GM18499 (cell line): ENCODE data around the gene RPS8.
"Not testable (repeated sequence)": the region's sequence is repeated elsewhere in the genome, so short reads cannot be mapped to it uniquely, and the experiment has no call there.

ENCODE experiments used
- ATAC-seq: cut with Tn5 transposase; IDR thresholded peaks from one replicate; pipeline ENCODE4 v1.9.1; 2021; ENCODE audit warnings: moderate number of reproducible peaks; ENCODE audit not compliant: insufficient read depth, unreplicated experiment

Gene RPS8

GRCh38 chr1:44778705-44779576 lies 3.6 kb downstream of the RPS8 start:
- ATAC-seq, result no peak

DNA sequence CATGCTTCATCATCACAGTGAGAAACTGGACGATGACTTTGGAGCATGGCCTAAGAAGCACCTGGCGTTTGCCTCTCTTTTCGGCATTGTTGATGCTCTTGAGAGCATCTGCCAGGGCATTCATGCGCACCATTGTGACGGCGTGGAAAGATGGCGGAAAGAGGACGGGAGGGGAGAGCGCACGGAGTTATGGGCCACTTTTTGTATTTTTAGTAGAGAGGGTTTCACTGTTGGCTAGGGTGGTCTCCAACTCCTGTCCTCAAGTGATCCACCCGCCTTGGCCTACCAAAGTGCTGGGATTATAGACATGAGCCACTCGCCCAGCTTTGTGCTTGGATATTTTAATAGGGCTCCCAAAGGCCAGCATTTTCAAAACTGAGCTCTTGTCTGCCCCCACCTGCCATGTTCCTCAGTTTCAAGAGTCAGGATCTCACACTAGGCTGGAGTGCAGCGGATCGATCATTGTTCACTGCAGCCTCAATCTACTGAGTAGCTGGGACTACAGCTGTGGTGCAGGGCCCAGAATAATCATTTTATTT lies 5.3 kb downstream of the RPS8 start:
- no peak for ATAC-seq

DNA sequence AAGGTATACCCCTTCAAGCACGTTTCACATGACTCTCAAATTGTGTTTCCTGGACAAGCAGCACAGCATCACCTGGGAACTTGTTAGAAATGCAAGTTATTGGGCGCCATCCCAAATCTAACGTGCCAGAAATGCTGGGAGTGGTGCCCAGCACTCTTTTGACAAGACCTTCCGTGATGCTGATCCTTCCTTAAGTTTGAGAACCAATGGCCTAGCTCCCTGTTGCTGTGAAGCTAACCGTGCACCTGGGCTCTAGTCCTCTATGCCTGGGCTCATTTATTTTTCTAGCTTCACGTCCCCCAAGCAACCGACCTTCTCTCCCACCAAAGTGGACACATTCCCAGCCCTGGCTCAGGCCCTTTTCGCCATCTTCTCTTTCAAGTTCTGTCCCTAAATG lies 8.4 kb downstream of the RPS8 start:
- no peak for ATAC-seq

DNA sequence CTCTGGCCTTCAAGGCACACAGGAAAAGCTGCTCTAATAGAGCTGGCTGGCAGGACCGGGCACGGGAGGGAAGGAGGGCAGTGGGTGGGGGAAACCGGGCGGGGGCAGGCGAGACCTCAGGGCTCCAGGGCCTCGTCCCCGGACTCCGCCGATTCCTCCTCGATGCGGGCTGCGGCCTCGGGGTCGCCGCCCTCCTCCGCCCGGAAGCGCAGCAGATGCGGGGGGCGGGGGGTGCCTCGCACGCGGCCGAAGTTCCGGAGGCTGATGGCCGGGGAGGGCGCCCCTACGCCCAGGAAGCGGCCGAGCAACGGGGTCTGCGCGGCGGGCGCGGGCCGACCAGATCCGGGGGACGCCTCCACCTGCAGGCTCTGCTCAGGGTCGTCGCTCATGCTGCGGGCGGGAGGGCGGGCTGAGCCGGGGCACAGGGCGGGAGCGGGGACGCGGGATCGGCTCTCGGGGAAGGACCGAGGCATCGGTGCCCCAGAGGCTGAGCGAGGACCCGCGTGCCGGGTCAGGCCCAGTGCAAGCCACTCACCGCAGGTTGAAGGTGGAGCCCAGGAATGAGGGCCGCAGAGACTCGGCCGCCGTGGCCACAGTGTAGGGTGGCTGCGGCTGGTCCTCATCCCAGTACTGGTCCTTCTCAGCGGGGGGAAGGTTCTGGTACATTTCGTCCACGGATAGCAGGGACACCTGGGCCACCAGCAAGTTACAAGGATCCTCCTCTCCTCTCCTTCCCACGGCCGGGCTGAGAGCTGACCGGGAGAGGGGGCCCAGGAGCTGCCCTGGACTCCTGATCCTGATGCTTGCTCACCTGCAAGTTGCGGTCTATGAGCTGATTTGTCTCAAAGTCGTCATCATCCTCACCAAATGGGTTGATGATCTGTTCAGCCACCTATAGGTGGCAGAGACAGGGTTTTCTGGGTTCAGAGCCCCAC lies 9.0 kb downstream of the RPS8 start:
- no peak for ATAC-seq

DNA sequence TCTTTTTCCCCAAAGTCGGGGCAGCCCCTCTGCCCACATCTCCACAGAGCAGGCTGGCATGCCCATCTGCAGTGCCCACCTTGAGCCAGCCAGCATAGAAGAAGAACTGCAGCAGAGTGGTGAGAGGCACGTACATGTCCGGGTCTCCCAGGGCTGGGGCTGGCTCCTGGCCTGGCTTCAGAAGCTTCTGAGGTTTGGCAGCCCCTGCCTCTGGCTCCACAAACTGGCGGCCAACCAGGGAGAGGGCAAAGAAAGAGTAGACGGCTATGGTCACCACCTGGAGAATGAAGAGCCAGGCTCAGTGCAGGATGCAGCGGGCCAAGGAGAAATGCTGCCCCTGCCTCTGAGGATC lies 9.7 kb downstream of the RPS8 start:
- ATAC-seq, result no peak

DNA sequence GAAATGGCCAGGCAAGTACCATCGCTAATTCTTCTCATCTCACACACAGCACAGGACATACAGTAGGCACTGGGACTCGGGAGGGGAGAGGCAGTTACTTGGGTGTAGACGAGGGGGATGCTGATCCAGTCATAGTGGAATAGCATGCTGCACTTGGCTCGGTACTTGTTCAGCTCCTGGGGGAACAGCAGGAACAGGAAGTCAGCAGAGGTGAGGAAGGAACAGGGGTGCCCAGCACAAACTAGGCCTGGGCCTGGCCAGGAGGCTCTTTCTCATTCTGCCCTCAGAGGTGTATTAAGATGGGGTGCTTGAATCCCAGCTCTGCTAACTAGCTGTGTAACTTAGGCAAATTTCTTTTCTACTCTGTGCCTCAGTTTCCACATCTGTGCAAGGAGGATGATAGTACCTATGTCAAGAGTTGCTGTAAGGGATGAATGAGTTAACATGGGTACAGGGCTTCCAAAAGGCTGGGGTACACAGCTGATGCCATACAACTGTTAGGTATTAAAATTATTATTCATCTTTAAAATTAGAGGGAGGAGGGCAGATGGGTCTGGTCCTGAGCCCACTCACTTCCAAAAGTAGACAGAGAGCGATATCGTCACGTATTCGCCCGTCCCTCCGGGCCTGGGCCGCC lies 10.3 kb downstream of the RPS8 start:
- ATAC-seq, result no peak

- ATAC-seq, result no peak
Observed at GRCh38 chr1:44786138-44786840, 10.9 kb downstream of the RPS8 start.

DNA sequence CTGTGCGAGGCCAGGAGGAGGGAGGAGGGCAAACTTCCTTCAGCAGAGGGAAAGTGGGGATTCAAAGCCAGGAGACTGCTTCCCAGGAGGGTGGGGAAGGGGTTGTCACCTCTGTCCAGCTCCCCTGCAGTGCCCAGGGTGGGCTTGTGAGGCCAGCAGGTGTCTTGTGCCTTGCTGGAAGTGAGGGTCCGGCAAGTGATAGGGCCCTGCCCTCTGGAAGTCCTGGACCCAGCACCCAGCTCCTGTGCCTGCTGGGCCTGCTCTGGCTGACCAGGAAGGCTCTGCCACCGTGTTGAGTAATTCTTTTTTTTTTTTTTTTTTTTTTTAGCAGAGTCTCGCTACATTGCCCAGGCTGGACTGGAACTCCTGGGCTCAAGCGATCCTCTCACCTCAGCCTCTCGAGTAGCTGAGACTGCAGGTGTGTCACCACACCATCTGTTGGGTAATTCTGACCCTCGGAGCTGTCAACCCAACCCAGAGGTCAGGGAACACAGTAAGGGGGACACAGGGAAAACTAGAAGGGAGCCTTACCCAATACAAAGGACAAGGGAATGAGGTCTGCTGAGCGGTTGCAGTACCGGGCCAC lies 11.6 kb downstream of the RPS8 start:
- ATAC-seq, result no peak

DNA sequence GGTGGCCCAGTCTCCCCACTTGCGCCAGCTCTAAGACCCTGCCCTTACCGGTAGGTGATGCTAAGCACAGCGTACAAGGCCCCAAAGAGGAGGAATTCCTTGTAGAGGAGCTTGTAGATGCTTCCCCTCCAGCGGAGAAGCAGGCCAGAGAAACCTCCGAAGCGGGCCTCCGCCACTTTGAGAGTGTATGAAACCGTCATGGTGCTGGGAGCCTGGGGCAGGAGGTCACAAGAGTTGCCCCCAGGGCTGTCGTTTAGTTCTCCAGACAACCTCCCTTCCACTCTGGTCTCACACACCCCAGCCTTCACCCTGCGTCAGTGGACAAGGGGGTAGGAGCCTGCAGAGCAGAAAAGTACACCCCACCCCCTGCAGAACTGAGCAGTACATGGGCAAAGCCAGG lies 12.2 kb downstream of the RPS8 start:
- no peak for ATAC-seq

- no peak for ATAC-seq
Observed at GRCh38 chr1:44788120-44788860, 12.9 kb downstream of the RPS8 start, which contains the start of gene BEST4. TSS of gene BEST4 (minus strand) at chr1:44788170. CDS start at chr1:44787705, 465 bp downstream.

DNA sequence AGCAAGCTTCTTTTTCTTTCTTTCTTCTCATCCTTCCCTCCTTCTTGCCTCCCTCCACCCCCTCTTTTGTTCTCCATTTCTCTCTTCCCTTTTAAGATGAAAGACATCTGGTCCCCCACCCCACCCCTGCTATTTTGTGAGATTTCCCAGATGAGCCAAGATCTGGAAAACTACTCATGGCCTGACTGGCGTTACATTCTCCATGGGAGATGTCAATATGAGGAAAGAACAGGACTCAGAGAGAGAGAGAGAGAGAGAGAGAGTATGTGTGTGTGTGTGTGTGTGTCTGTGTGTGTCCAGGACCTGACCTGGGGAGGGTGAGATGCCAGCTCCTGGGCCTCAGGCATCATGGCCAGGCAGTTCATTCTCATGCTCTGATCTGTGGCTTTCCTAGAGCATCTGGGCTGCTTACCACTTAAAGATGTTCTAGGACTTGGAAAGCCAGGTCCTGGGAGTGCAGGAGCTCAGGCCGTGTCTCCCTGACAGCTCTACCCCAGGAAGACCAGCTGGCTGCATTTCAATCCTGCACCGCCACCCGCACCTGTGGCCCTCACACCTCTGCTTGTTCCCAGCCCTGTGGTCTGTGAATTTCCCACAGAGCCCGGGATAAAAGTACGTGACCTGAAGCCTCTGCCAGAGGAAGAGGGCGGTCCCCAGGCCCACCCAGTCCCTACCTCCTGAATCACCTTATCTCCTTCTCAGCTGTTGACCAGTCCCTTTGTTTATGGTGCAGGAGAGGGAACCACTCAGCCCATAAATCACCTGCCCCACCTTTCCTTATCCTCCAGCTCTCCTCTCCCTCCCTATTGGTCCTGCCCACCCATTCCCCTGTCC lies 15.8 kb downstream of the RPS8 start:
- no peak for ATAC-seq

DNA sequence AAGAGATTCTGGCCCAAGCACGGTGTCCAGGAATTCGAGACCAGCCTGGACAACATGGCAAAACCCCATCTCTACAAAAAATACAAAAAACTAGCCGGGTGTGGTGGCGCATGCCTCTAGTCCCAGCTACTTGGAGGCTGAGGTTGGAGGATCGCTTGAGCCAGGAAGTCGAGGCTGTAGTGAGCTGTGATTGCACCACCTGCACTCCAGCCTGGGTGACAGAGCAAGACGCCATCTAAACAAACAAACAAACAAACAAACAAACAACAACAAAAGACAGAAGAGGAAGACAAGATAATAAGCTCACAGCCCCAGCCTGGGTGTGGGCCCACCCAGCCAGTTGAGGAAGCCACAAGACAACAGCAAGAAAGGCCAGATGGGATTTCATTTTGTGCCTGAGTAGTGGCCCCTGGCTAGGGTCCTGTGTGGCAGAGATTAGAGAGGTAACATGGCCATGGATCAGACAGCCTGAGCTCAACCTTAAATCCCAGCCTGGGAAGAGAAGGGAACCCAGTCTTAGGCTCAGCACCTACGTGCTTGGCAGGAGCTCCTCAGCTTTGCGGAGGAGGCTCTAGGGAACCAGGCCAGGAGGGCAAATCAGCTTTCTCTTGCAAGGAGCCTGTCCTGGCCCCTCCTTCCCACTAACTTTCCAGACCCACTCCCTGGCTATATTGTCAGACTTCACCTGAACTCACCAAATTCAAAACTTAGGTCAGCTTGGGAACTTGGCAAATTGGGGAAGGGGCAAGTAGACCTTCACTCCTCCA lies 17.6 kb downstream of the RPS8 start:
- no peak for ATAC-seq

DNA sequence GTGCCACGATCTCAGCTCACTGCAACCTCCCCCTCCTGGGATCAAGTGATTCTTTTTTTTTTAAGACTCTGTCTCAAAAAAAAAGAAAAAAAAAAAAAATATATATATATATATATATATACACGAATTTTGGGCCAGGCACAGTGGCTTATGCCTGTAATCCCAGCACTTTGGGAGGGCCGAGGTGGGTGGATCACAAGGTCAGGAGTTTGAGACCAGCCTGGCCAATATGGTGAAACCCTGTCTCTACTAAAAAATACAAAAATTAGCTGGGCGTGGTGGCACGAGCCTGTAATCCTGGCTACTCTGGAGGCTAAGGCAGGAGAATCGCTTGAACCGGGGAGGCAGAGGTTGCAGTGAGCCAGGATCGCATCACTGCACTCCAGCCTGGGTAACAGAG lies 22.5 kb downstream of the RPS8 start:
- not testable (repeated sequence) for ATAC-seq

DNA sequence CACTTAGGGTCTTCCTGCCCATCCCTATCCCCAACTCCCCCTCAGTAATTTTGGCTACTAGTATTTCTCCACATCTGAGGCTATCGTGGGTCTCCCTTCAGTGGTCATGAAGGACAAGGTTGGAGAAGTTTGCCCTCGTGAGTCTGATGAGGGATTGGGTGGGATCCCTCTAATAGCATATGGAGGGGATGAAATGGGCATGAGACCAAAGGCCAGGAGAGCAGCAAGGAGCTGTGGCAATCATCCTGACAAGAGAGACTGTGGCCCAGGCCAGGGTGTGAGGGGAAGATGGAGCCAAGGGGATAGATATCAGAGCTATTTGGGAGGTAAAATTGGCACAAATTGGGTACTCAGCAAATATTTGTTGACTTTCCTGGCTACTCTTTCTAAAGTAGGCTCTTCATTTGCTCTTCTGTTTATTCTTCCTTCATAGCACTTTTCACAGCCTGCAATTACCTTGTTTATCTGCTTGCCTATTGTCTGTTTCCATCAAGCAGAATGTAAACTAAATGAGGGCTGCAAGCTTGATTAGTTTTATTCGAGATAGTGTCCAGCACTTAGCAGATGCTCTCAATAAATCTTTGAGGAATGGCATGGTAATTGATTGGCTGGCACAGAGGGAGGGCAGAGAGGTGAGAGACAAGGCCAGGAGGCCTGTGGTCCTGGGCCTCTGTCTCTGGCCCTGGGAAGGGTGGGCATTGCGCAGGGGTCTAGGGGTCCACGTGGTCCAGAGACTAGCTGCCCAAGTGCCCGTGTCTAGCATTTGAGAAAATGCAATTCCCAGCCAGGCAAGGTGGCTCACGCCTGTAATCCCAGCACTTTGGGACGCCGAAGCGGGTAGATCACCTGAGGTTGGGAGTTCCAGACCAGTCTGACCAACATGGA lies 23.4 kb downstream of the RPS8 start:
- ATAC-seq, result no peak

- ATAC-seq, result peak; percentile 56
Observed at GRCh38 chr1:44799770-44800584, 24.6 kb downstream of the RPS8 start, which contains the start of gene PLK3. TSS of gene PLK3 (plus strand) at chr1:44800377. CDS start at chr1:44800464, 87 bp downstream.
